Activated T-cell treated with anti-CD3 and anti-CD28 coated beads, Interleukin-2, amount 50 U/mL, for 1 hour (primary cell): ENCODE measurements around the gene MGAT4C.

Source experiments
- DNase-seq: peaks from one replicate; pipeline ENCODE4 v3.0.0-alpha.2; 2020

The MGAT4C gene

DNA sequence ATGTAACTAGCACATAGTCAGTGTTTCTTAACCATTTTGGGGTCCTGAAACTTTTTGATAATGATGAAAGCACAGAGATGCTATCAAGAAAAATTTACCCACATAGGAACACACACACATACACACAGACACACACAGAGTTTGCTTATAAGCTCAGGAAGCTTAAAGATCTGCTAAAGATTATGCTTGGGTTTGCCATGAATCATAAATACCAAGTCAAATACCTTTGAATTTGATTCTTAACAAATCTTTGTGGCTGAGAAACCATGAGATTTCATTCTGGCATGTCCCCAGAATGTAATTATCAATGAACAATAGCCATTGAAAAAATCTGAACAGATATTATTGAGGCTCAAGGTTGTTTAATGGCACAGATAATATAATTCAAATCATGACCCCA is 292.9 kb downstream of the MGAT4C start:
- no peak for DNase-seq

- DNase-seq: no peak
Measured at GRCh38 chr12:85956081-85956480, 300.1 kb downstream of the MGAT4C start.

- no peak for DNase-seq
Measured at GRCh38 chr12:85955127-85955526, 301.1 kb downstream of the MGAT4C start.

DNA sequence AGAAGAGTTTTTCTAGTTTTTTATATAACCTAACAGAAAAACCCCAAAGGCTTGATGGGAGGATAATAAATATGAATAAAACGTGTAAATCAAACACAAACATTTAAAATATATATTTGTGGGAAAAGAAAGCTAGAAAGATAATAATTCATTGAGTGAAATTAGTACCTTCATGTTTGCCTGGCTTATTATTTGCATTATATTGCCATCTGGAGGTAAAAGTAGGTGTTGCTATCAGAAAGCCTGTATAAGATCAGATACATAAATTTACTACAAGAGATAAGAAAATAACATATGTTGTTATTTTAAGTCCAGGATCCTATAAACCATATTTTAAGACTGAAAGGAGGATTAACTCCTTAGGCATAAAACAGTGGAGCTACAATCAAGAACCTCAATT is 304.4 kb downstream of the MGAT4C start:
- no peak for DNase-seq

DNA sequence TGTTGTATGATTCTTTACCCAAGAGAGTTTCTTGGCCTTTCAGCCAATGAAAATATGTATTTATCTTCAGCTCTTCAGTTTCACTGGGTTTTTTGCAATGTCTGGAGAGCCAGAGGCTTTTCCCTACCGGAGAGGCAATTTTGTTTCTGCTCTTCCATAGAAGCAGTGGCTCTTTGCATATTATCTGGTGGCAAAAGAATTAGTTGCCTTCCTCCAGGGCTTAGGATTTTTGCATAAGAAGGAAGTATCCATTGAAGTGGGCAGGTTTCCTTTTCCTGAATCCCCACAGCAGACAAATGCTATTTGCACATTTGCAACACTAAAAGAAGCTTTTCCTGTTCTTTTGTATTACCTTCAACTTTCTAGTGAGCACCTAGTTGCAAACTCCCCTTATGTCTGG is 306.9 kb downstream of the MGAT4C start:
- no peak for DNase-seq

DNA sequence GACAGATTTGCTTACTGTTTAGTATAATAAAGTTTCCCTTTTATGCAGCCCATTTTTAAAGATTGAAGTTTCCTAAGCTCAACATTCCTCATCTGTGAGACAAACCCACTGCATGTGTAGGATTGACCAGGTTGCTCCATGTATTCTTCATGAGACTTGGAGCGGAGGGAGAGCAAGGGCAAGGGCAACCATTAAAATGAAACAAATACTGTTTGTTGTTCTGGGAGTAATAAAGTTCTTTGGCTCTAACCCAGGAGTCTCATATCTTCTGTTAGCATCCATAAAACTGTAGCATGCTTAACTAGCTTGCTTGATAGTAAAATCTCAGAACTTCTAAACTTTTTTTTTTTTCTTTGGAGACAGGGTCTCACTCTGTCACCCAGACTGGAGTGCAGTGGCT is 307.9 kb downstream of the MGAT4C start:
- DNase-seq: no peak

DNA sequence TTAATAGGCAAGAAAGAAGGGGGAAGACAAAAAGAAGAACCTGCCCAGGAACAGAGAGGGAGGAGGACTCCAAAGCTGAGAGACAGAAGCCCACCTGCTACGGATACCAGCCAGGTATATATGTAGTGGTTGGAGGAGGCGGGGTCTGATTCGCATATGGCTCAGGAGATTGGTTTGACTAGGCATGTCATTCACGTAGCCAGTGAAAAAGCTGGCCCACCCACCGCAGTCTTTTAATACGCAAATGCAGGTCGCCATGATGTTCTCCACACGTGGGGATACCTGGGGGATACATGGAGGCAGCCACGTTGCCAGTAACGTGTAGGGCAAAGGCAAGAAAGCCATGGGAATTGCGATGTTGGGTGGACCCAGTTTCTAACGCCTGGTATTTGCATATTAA is 308.9 kb downstream of the MGAT4C start:
- no peak for DNase-seq

GRCh38 chr12:85946375-85946774 is 309.8 kb downstream of the MGAT4C start:
- DNase-seq: no peak

GRCh38 chr12:85927166-85927565 is 329.0 kb downstream of the MGAT4C start:
- DNase-seq: no peak

DNA sequence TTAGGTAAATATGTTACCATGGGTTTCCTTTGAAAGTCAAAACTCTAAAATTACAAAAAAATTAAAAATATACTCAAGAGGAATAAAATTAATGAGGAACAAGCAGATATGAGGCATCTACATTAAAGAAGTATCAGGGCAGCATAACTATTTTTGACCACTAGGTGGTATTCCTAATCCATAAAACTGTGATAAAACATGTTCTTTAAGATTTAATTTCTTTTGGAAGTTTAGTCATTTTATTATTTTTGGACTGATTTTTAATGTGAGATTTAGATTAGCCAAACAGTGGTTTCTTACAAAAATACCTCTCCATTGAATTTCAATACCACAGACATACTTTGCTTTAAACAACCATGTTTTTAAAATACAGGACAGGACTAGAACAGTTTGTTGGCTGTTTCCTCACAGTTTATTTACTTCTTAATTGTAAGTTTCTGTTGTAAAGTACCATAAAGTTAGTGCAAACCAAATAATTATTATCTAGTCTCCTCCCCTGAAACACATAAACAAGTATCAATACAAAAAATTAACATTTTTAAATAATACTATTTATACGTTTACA is 332.3 kb downstream of the MGAT4C start:
- no peak for DNase-seq

DNA sequence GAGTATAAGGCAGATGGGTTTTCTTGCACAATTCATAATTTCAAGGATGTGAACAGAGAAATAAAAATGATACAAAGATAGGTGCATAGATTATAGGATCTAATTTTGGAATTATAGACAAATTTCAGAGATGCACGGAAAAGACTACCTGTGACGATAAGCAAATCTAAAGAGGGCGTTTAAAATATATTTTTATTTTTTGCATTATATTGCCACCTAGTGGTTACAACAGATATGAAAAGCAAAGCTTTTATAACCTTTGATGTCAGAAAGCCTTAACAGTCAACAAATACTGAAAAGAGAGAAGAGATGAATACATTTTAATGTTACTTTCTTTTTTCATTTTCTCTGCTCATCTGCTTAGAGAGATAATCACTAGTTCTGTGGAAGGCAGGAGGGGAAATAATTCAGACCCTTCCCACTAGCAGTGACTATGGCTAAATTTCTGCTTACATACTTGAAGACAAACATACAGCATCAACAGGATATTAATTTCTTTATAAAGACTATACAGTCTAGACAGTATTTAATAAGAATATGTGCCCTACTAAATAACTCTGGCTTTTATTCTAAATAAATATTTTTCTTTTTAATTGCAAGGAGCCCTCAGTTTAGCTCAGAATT is 335.8 kb downstream of the MGAT4C start:
- DNase-seq: no peak
